ENCODE measurements around the gene FOXP3. TPM values are rescaled to one million over a fixed set of nuclear protein-coding genes. Genes with fewer than 3 reads are reported as not detected.

The FOXP3 gene
- total and polyA plus RNA-seq, 2 of the 8 experiments (the other 6 are each of a cell fraction or from before 2014, with no cell fraction given): 0.37 to 0.54 TPM

GRCh38 chrX:49232525-49232924 is 32.0 kb downstream of the FOXP3 start (continued):
- TF ChIP-seq ATF2 (IDR thresholded peaks at IDR 0.05; ENCODE audit: low read length): no peak
- TF ChIP-seq PHF8 (conservative IDR thresholded peaks at IDR 0.05; ENCODE audit: low read depth, low read length): no peak
- no peak for TF ChIP-seq CBX5 (IDR thresholded peaks at IDR 0.05; ENCODE audit: low read depth, low read length)
- no peak for TF ChIP-seq CTBP2 (IDR thresholded peaks at IDR 0.05; ENCODE audit: borderline replicate concordance, insufficient read depth, insufficient read length, low read length)
- TF ChIP-seq NRF1 (IDR thresholded peaks at IDR 0.05; ENCODE audit: low read depth, low read length): no peak
- no peak for TF ChIP-seq BCL11A (IDR thresholded peaks at IDR 0.05; ENCODE audit: low read depth in 2 of 2, low read length in 2 of 2)

Measured in H1 (cell line).